Trophoblast cell (in vitro differentiated cells and primary cell): ENCODE measurements around the gene RPL29.
A peak's percentile ranks its signal among the peaks of the same experiment; 100 is the strongest.

Experiments
- DNase-seq, 2 donors: peaks; one replicate each; pipeline ENCODE4 v3.0.0-alpha.2; 2016
- H2AFZ ChIP-seq: 2 replicates; pipeline ENCODE4 v1.6.1; 2013; ENCODE audit warnings: low read length, moderate library complexity, mild to moderate bottlenecking; ENCODE audit not compliant: insufficient read depth, poor library complexity
- H2AK5ac ChIP-seq: 2 replicates; pipeline ENCODE4 v1.6.1; 2013; ENCODE audit warnings: mild to moderate bottlenecking, low read length
- H2BK120ac ChIP-seq: 2 replicates; pipeline ENCODE4 v1.6.1; 2013; ENCODE audit warnings: low read length, mild to moderate bottlenecking, moderate library complexity; ENCODE audit not compliant: insufficient read depth, poor library complexity
- H2BK12ac ChIP-seq: 2 replicates; pipeline ENCODE4 v1.6.1; 2013; ENCODE audit warnings: mild to moderate bottlenecking, low read length, moderate library complexity
- H2BK5ac ChIP-seq: 2 replicates; pipeline ENCODE4 v1.6.1; 2013; ENCODE audit warnings: low read length, low read depth, moderate library complexity, mild to moderate bottlenecking; ENCODE audit not compliant: poor library complexity
- H3K14ac ChIP-seq: 2 replicates; pipeline ENCODE4 v1.6.1; 2013; ENCODE audit warnings: mild to moderate bottlenecking, low read length
- H3K18ac ChIP-seq: 2 replicates; pipeline ENCODE4 v1.6.1; 2013; ENCODE audit warnings: mild to moderate bottlenecking, low read length
- H3K23ac ChIP-seq: 2 replicates; pipeline ENCODE4 v1.6.1; 2013; ENCODE audit warnings: low read length
- H3K27ac ChIP-seq: 2 replicates; pipeline ENCODE4 v1.5.1; 2013; ENCODE audit warnings: low read depth, mild to moderate bottlenecking, inconsistent platforms, low read length, moderate library complexity
- H3K27me3 ChIP-seq: 2 replicates; pipeline ENCODE4 v1.6.1; 2013; ENCODE audit warnings: inconsistent platforms, mild to moderate bottlenecking, low read length, moderate library complexity; ENCODE audit not compliant: insufficient read depth
- H3K36me3 ChIP-seq, 2 experiments: 1 replicate in 1 of 2; 2 replicates in 1 of 2; pipeline ENCODE4 v1.6.1; 2013; ENCODE audit warnings: low read length in 2 of 2, mild to moderate bottlenecking in 2 of 2, moderate library complexity in 1 of 2; ENCODE audit not compliant: insufficient read depth in 2 of 2, control insufficient read depth in 1 of 2
- H3K4ac ChIP-seq: 2 replicates; pipeline ENCODE4 v1.6.1; 2013; ENCODE audit warnings: low read depth, mild to moderate bottlenecking, low read length, moderate library complexity
- H3K4me1 ChIP-seq, 2 experiments: 1 replicate in 1 of 2; 2 replicates in 1 of 2; pipeline ENCODE4 v1.6.1; 2013; ENCODE audit warnings: low read length in 2 of 2, mild to moderate bottlenecking in 2 of 2, moderate library complexity in 1 of 2; ENCODE audit not compliant: insufficient read depth in 2 of 2, control insufficient read depth in 1 of 2
- H3K4me2 ChIP-seq: 2 replicates; pipeline ENCODE4 v1.6.1; 2013; ENCODE audit warnings: inconsistent platforms, mild to moderate bottlenecking, low read length, moderate library complexity
- H3K4me3 ChIP-seq: 2 replicates; pipeline ENCODE4 v1.5.1; 2013; ENCODE audit warnings: mild to moderate bottlenecking, low read depth, low read length, inconsistent platforms
- H3K79me1 ChIP-seq: one replicate; pipeline ENCODE4 v1.6.1; 2013; ENCODE audit warnings: low read length
- H3K79me2 ChIP-seq: 2 replicates; pipeline ENCODE4 v1.6.1; 2013; ENCODE audit warnings: low read length, mild to moderate bottlenecking; ENCODE audit not compliant: control insufficient read depth, insufficient read depth, poor library complexity
- H3K9ac ChIP-seq: 2 replicates; pipeline ENCODE4 v1.6.1; 2013; ENCODE audit warnings: mild to moderate bottlenecking, low read length
- H3K9me3 ChIP-seq: 2 replicates; pipeline ENCODE4 v1.6.1; 2013; ENCODE audit warnings: low read depth, mild to moderate bottlenecking, control low read depth, inconsistent platforms, low read length; ENCODE audit not compliant: insufficient read depth
- H4K12ac ChIP-seq: 2 replicates; pipeline ENCODE4 v1.6.1; 2013; ENCODE audit warnings: low read depth, mild to moderate bottlenecking, low read length, moderate library complexity
- H4K8ac ChIP-seq: 2 replicates; pipeline ENCODE4 v1.6.1; 2013; ENCODE audit warnings: low read depth, mild to moderate bottlenecking, low read length, moderate library complexity
- H4K91ac ChIP-seq: one replicate; pipeline ENCODE4 v1.6.1; 2013; ENCODE audit warnings: low read depth, mild to moderate bottlenecking, low read length, moderate library complexity
- WGBS: extraction: QIAGEN DNeasy Blood & Tissue Kit; methylation state at CpG from one replicate; pipeline ENCODE4 v1.1.7; 2013; ENCODE audit warnings: missing lambda C conversion rate; ENCODE audit not compliant: insufficient read length, insufficient coverage; ENCODE audit errors: extremely low coverage; 5-methylcytosine and 5-hydroxymethylcytosine counted together

RPL29 gene

DNA sequence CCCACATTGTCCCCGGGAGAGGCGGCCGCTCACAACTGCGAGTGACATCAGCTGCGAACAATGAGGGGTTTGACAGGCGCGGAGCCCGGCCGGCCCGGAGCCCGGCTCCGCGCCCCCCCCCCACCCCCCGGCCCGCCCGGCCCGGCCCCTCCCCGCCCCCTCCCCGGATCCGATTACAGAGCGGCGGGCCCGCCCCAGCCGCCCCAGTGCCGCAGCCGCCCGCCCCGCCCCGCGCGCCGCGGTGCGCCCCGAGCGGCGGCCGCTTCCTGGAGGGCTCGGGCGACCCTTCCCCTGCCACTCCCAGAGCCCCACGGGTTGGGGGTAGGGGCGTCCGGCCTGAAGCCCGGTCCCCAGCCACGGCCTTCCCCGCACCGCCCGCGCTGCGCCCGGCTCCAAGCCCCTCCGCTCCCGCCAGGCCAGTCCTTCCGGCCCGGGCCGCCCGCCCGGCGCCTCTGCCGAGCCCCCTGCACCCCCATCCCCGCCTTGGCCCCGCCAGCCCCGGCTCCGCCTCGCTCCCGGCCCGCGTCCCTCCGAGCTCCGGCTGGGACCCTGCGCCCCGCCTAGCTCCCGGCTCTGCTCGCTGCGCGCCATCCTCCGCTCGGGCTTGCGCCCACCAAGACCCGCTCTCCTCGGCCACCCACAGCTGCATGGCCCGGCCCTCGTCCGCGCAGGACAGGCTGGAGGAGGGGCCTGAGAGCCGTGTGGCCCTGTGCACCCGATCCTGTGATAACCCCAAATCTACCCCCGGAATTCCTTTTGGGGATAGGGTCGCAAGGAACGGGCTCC lies 28.1 kb downstream of the RPL29 start, which contains the start of gene PCBP4:
Gene PCBP4 (minus strand): TSS at position 71 of the 786 bp plus-strand sequence. CDS start 6,214 bp downstream, outside the sequence.
- Histone ChIP-seq H2BK5ac (peak within 1 kb of the TSS; percentile 92), H3K79me1 (peaks cover 13% of the 10 kb centered on the region), H3K36me3 (peaks cover 0 to 2% of the 10 kb centered on the region in 2 experiments), H2BK12ac (peak within 1 kb of the TSS; percentile 80), H3K79me2 (peaks cover 10% of the 10 kb centered on the region), H3K27ac (peak within 1 kb of the TSS; percentile 80), H3K27me3 (no peaks in the 10 kb centered on the region), H3K18ac (peak within 1 kb of the TSS; percentile 99), H4K91ac (peak within 1 kb of the TSS; percentile 98), H3K4ac (peak within 1 kb of the TSS; percentile 87), H3K14ac (peak within 1 kb of the TSS; percentile 100), H3K4me3 (peak within 1 kb of the TSS; percentile 75), H3K4me2 (peak within 1 kb of the TSS; percentile 85), H3K23ac (no peak within 1 kb of the TSS), H3K4me1 (peaks cover 13 to 23% of the 10 kb centered on the region in 2 experiments), H2BK120ac (peak within 1 kb of the TSS; percentile 98), H4K12ac (peak within 1 kb of the TSS; percentile 98), H3K9me3 (no peaks in the 10 kb centered on the region), H4K8ac (peak within 1 kb of the TSS; percentile 98), H3K9ac (peak within 1 kb of the TSS; percentile 75), H2AK5ac (peak within 1 kb of the TSS; percentile 94), H2AFZ (peak within 1 kb of the TSS; percentile 93)
- peak; percentile 51 to 70 for DNase-seq
- no CpG with 5 or more reads among the region's 90 CpGs for WGBS

DNA sequence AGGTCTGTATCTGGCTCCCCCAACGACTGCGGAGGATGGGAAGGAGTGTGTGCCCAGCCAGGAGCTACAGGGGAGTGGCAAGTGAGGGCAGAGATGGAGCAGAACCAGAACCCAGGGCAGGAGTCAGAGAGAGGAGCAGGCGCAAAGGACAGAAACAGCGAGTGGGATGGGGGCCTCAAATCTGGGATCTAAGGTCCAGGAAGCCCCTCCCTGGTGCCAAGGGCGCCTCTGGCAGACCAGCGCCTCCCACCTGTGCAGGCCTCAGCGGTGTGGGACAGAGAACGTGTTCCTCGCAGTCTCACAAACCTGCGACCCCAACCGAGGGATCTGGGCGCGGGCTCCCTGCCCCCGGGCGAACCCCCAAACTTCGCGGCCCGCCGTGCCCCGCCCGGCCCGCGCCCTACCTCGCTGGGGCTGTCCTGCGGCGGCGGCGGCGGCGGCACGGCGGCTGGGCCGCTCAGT lies 28.7 kb downstream of the RPL29 start:
- Histone ChIP-seq H3K4ac (peak overlapping the region; percentile 19), H2AFZ (peak overlapping the region; percentile 79), H3K27ac (peak overlapping the region; percentile 56), H3K27me3 (no peaks in the 10 kb centered on the region), H3K14ac (peak overlapping the region; percentile 89), H2BK5ac (peak overlapping the region; percentile 10), H4K8ac (peak overlapping the region; percentile 83), H3K4me2 (peak overlapping the region; percentile 62), H3K23ac (no peak overlapping the region), H3K79me2 (peaks cover 10% of the 10 kb centered on the region), H3K18ac (peak overlapping the region; percentile 60), H3K9me3 (no peaks in the 10 kb centered on the region), H3K79me1 (peaks cover 13% of the 10 kb centered on the region), H2BK120ac (peak overlapping the region; percentile 74), H3K9ac (peak overlapping the region; percentile 0), H3K36me3 (peaks cover 0 to 2% of the 10 kb centered on the region in 2 experiments), H2BK12ac (peak overlapping the region; percentile 38), H3K4me3 (peak overlapping the region; percentile 66), H4K91ac (peak overlapping the region; percentile 85), H3K4me1 (peaks cover 13 to 23% of the 10 kb centered on the region in 2 experiments), H4K12ac (peak overlapping the region; percentile 85), H2AK5ac (peak overlapping the region; percentile 83)
- WGBS, result no CpG with 5 or more reads among the region's 33 CpGs
- no peak for DNase-seq

GRCh38 chr3:51966486-51966885 lies 29.2 kb downstream of the RPL29 start:
- Histone ChIP-seq H3K4ac (peak overlapping the region; percentile 19), H4K8ac (peak overlapping the region; percentile 83), H4K12ac (no peak overlapping the region), H3K4me3 (peak overlapping the region; percentile 66), H3K27ac (no peak overlapping the region), H3K79me2 (peaks cover 10% of the 10 kb centered on the region), H3K79me1 (peaks cover 13% of the 10 kb centered on the region), H2BK120ac (no peak overlapping the region), H2BK5ac (no peak overlapping the region), H3K36me3 (peaks cover 0 to 2% of the 10 kb centered on the region in 2 experiments), H3K23ac (no peak overlapping the region), H3K4me1 (peaks cover 13 to 23% of the 10 kb centered on the region in 2 experiments), H3K27me3 (no peaks in the 10 kb centered on the region), H3K4me2 (peak overlapping the region; percentile 62), H3K9me3 (no peaks in the 10 kb centered on the region), H4K91ac (peak overlapping the region; percentile 85), H3K14ac (peak overlapping the region; percentile 89), H2BK12ac (no peak overlapping the region), H3K9ac (no peak overlapping the region), H2AFZ (no peak overlapping the region), H3K18ac (peak overlapping the region; percentile 60), H2AK5ac (peak overlapping the region; percentile 83)
- no CpG with 5 or more reads among the region's 5 CpGs for WGBS
- no peak for DNase-seq

DNA sequence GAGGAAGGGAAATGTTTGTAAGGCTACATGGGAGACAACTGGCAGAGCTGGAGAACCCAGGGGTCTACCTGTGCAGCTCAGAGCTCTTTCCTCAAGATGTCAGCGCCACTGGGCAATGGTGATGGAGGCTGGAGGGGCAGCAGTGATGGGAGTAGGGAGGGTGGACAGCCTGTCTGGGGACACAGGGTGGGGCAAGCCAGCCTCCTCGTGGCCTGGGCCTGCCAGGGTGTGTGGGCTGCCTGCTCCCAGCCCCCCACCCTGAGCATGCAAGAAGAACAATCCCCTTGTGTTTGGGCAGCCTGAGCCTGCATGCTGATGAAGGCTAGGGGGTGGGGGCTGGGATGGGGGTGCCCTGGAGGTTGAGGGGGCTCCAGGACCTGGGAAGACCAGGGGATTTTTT lies 29.7 kb downstream of the RPL29 start:
- Histone ChIP-seq H3K27me3 (no peaks in the 10 kb centered on the region), H3K4me3 (no peak overlapping the region), H3K9me3 (no peaks in the 10 kb centered on the region), H3K18ac (no peak overlapping the region), H4K8ac (no peak overlapping the region), H3K36me3 (peaks cover 0 to 2% of the 10 kb centered on the region in 2 experiments), H3K14ac (no peak overlapping the region), H3K27ac (no peak overlapping the region), H3K4me1 (peaks cover 13 to 23% of the 10 kb centered on the region in 2 experiments), H2BK12ac (no peak overlapping the region), H2AFZ (peak overlapping the region; percentile 5), H3K23ac (no peak overlapping the region), H3K79me2 (peaks cover 10% of the 10 kb centered on the region), H2AK5ac (peak overlapping the region; percentile 31), H2BK5ac (no peak overlapping the region), H4K91ac (no peak overlapping the region), H4K12ac (no peak overlapping the region), H3K4ac (no peak overlapping the region), H3K9ac (no peak overlapping the region), H2BK120ac (no peak overlapping the region), H3K79me1 (peaks cover 13% of the 10 kb centered on the region), H3K4me2 (no peak overlapping the region)
- no peak for DNase-seq
- WGBS, result no CpG with 5 or more reads among the region's 2 CpGs
